Adrenal gland (tissue), 12 donors: ENCODE results near the gene BICDL1. TPM values are rescaled to one million over a fixed set of nuclear protein-coding genes. Genes with fewer than 3 reads are reported as not detected.
A peak's percentile ranks its signal among the peaks of the same experiment; 100 is the strongest.

ENCODE experiments used
- DNase-seq, 7 donors: peaks; one replicate each; pipeline ENCODE4 v3.0.0-alpha.2; 2019 to 2020
- H3K27ac ChIP-seq, 5 donors: fragments of 200-600 bp; sonication (generic) in 4 of 5; 1 replicate in 3 of 5; 2 replicates in 2 of 5; pipeline versions ENCODE4 v1.5.1 to v1.8.0; 2016 to 2020; ENCODE audit warnings: mild to moderate bottlenecking in 1 of 5
- H3K27me3 ChIP-seq: fragments of 200-600 bp; 2 replicates; pipeline ENCODE4 v1.8.0; 2021
- H3K36me3 ChIP-seq, 2 donors: fragments of 200-600 bp; replicated peaks in 1 of 2; 1 replicate in 1 of 2; 2 replicates in 1 of 2; pipeline versions ENCODE4 v1.5.1 to v1.8.0; 2018 to 2022
- H3K4me1 ChIP-seq, 2 donors: fragments of 200-600 bp; replicated peaks in 1 of 2; 1 replicate in 1 of 2; 2 replicates in 1 of 2; pipeline versions ENCODE4 v1.5.1 to v1.8.0; 2018 to 2021
- H3K4me3 ChIP-seq, 4 donors: fragments of 200-600 bp; sonication (generic) in 3 of 4; one replicate each; pipeline ENCODE4 v1.5.1; 2016 to 2018
- H3K9me3 ChIP-seq, 3 donors: fragments of 200-600 bp; sonication (generic) in 1 of 3; replicated peaks in 1 of 3; 1 replicate in 2 of 3; 2 replicates in 1 of 3; pipeline versions ENCODE4 v1.5.1 to v1.8.0; 2016 to 2021
- POLR2A ChIP-seq, 2 donors: fragments of 450-650 bp; IDR thresholded peaks; one replicate each; pipeline ENCODE4 v1.6.1; 2017; ENCODE audit warnings: antibody characterized with exemption in 2 of 2, mild to moderate bottlenecking in 2 of 2, moderate library complexity in 1 of 2
- WGBS, 4 donors: extraction: QIAGEN DNeasy Blood & Tissue Kit in 2 of 4; methylation state at CpG; one replicate each; pipeline versions ENCODE4 v1.1.5 to v1.1.7; 2013 to 2017; 5-methylcytosine and 5-hydroxymethylcytosine counted together
- intact Hi-C, 2 donors: fragments of 100-400 bp; cut with DNase I; formaldehyde crosslinking; loops; one replicate each; pipeline versions ENCODE4 v1.14.1 to v1.15.0; 2022 to 2023
- polyA plus RNA-seq, 3 donors: library from polyadenylated mRNA; stranded (reverse); fragments of 200-250 nt in 2 of 3; fragments of 350-450 nt in 1 of 3; fragmentation: Illumina TruSeq in 1 of 3; extraction: RNeasy Lipid Tissue Mini Kit (QIAGEN cat#74804) in 1 of 3; gene quantifications; one replicate each; pipeline ENCODE4 v1.2.3, GENCODE V29; 2013 to 2014
- total RNA-seq, 9 donors: library from RNA; depleted of rRNA in 4 of 9; stranded (reverse); fragments of >200 nt in 4 of 9; fragments of 120-200 nt in 1 of 9; fragmentation: NEBNext Ultra II Directional in 1 of 9; extraction: Animal tissue kit (Norgen Biotek cat#: 25700) in 1 of 9; gene quantifications; one replicate each; pipeline versions ENCODE4 v1.1.0 to v1.2.4, GENCODE V29; 2013 to 2023
- TF ChIP-seq, protein P1 (sequence below), 6 experiments: fragments of 450-650 bp in 4 of 6; fragments of 200-600 bp in 2 of 6; sonication (generic) in 1 of 6; IDR thresholded peaks; 1 replicate in 5 of 6; 2 replicates in 1 of 6; pipeline versions ENCODE4 v1.5.1 to v1.8.0; 2016 to 2021; ENCODE audit warnings: antibody characterized with exemption in 6 of 6, mild to moderate bottlenecking in 2 of 6, moderate library complexity in 1 of 6
- donor health status: healthy with polysubstance abuse.
- donor health status: Bipolar disorder and iron deficiency.
- donor health status: DM: yes; HTN: yes; CAD: no.
- donor health status: DM: no; HTN: no; CAD: no.
- donor health status: DM: no; HTN: no; CAD: no.
- donor health status: DM: yes; HTN: yes; CAD: no.

BICDL1 gene
- total and polyA plus RNA-seq, 12 donors: 0.35 to 24.0 (median 2.7) TPM

- TF ChIP-seq POLR2A (IDR thresholded peaks at IDR 0.05): no peak
- TF ChIP-seq, protein P1, sequence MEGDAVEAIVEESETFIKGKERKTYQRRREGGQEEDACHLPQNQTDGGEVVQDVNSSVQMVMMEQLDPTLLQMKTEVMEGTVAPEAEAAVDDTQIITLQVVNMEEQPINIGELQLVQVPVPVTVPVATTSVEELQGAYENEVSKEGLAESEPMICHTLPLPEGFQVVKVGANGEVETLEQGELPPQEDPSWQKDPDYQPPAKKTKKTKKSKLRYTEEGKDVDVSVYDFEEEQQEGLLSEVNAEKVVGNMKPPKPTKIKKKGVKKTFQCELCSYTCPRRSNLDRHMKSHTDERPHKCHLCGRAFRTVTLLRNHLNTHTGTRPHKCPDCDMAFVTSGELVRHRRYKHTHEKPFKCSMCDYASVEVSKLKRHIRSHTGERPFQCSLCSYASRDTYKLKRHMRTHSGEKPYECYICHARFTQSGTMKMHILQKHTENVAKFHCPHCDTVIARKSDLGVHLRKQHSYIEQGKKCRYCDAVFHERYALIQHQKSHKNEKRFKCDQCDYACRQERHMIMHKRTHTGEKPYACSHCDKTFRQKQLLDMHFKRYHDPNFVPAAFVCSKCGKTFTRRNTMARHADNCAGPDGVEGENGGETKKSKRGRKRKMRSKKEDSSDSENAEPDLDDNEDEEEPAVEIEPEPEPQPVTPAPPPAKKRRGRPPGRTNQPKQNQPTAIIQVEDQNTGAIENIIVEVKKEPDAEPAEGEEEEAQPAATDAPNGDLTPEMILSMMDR (IDR thresholded peaks at IDR 0.05): no peak
- Histone ChIP-seq H3K4me1 (peaks cover 8 to 52% of the 10 kb centered on the region in 2 donors), H3K36me3 (peaks cover 0 to 11% of the 10 kb centered on the region in 2 donors), H3K27me3 (no peaks in the 10 kb centered on the region), H3K27ac (peak overlapping the region in 2 of 5 donors; percentile 62 to 79), H3K4me3 (no peak overlapping the region), H3K9me3 (no peaks in the 10 kb centered on the region)
- DNase-seq: peak in 6 of 7 donors; percentile 54 to 79 (median 74)
- WGBS, 4 donors: 54 to 79% (median 64%) methylated on average over 14 to 26 of the region's 26 CpGs
- intact Hi-C loops: no loop called here
These were observed 121.8 kb downstream of the BICDL1 start for GRCh38 chr12:120110550-120111501.

- 75 to 84% (median 80%) methylated on average over 3 of the region's 3 CpGs for WGBS, 4 donors
- DNase-seq: no peak
- intact Hi-C loops: no loop called here
- Histone ChIP-seq H3K4me3 (peak overlapping the region in 1 of 4 donors; percentile 73), H3K27me3 (no peaks in the 10 kb centered on the region), H3K4me1 (peaks cover 29 to 69% of the 10 kb centered on the region in 2 donors), H3K9me3 (no peaks in the 10 kb centered on the region), H3K36me3 (peaks cover 0 to 8% of the 10 kb centered on the region in 2 donors), H3K27ac (no peak overlapping the region)
- TF ChIP-seq, protein P1 (IDR thresholded peaks at IDR 0.05): no peak
- no peak for TF ChIP-seq POLR2A (IDR thresholded peaks at IDR 0.05)
These were observed 126.0 kb downstream of the BICDL1 start for GRCh38 chr12:120115066-120115465.

- Histone ChIP-seq H3K4me3 (peak overlapping the region in 3 of 4 donors; percentile 54 to 73 (median 60)), H3K9me3 (no peaks in the 10 kb centered on the region), H3K36me3 (peaks cover 0 to 8% of the 10 kb centered on the region in 2 donors), H3K27me3 (no peaks in the 10 kb centered on the region), H3K27ac (peak overlapping the region in 3 of 5 donors; percentile 92 to 95 (median 93)), H3K4me1 (peaks cover 29 to 61% of the 10 kb centered on the region in 2 donors)
- DNase-seq: peak in 6 of 7 donors; percentile 45 to 67 (median 55)
- WGBS, 4 donors: 17 to 30% (median 22%) methylated on average over 19 to 31 of the region's 31 CpGs
- TF ChIP-seq POLR2A (IDR thresholded peaks at IDR 0.05): no peak
- TF ChIP-seq, protein P1 (IDR thresholded peaks at IDR 0.05): no peak
- intact Hi-C loops: no loop called here
These were observed 126.8 kb downstream of the BICDL1 start for GRCh38 chr12:120115692-120116440.

- intact Hi-C loops: no loop called here
- no peak for DNase-seq
- H3K27me3 ChIP-seq: no peaks in the 10 kb centered on the region
- peaks cover 29 to 55% of the 10 kb centered on the region in 2 donors for H3K4me1 ChIP-seq
- no peaks in the 10 kb centered on the region for H3K9me3 ChIP-seq
- peak within 1 kb of the TSS; percentile 50 to 73 (median 57) for H3K4me3 ChIP-seq
- WGBS, 4 donors: 0 to 1% methylated on average over 41 to 50 of the region's 50 CpGs; no CpG with 5 or more reads in 2 of the 4 donors
- peak within 1 kb of the TSS; percentile 86 to 95 (median 92) for H3K27ac ChIP-seq
- peaks cover 0 to 8% of the 10 kb centered on the region in 2 donors for H3K36me3 ChIP-seq
- no peak for TF ChIP-seq POLR2A (IDR thresholded peaks at IDR 0.05)
- TF ChIP-seq, protein P1 (IDR thresholded peaks at IDR 0.05): no peak
These were observed 127.4 kb downstream of the BICDL1 start, which contains the start of gene RAB35 for GRCh38 chr12:120116441-120116791. TSS of gene RAB35 (minus strand) at chr12:120116753. CDS start at chr12:120116650, 103 bp downstream.
